Measurements from ENCODE around the gene COL25A1.
A peak's percentile ranks its signal among the peaks of the same experiment; 100 is the strongest.

The COL25A1 gene

DNA sequence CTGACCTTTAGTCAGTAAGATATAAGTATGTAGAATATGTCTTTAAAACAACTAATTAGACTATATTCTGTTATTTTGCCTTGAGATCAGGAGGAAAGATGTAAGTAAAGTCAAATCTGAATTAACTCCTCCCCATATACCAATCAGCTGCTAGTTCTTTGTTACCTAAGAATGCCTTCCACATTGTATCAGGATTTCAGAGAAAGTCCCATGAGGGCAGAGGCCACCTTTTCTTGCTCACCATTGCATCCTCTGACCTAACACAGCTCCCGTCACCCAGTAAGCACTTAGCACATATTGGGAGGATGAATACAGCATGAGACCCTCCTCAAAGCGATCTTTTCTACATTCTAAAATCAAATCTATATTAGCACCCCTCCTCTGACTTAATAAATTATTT, 87.0 kb downstream of the COL25A1 start:
- DNase-seq = no peak

DNA sequence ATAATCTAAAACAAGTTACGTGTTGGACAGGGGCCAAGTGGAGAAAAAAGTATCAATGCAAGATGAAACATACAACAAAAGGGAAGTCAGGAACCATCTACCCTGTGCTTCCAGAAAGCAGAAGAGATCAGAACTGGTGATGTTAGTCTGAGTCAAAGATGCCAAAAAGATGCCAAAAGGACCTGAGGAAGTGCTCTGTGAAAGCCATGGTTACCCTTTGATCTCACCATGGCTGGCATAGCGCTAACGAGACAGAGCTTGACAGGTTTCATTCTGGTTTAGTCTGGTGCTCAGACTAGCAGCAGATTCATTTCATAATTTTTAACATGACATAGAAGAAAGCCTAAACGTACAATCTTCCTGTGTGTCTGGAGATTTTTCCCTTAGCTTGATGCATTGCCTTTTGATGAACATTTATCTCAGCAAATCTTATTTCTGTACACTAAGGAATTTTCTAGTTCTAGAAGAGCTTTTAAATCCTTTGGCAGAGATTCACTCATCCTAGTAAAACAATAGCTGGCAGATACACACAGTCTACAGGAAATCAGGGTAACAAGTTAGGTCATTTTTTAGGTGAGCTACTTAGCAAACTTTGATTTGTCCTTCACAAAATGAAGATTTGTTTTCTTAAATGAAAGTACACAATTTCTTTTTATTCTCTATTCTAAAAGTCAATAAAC, 87.7 kb downstream of the COL25A1 start:
- no peak for DNase-seq

DNA sequence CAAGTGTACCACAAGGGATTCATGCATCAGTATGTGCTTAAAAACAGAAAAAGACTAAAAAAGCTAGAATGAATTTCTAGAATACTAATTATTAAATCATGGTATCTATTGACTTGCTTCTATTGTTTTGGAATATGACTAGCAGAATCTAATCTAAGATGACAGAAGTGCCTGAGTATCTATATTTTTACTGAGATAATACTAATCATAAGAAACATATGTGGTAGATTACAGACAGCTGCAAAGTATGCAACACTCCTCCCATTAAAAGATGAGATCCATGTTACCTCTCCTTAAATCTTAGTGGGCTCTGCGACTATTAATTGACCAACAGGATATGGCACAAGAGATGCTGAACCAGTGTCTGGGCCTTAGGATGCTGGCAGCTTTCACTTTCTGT, 89.4 kb downstream of the COL25A1 start:
- no peak for DNase-seq

DNA sequence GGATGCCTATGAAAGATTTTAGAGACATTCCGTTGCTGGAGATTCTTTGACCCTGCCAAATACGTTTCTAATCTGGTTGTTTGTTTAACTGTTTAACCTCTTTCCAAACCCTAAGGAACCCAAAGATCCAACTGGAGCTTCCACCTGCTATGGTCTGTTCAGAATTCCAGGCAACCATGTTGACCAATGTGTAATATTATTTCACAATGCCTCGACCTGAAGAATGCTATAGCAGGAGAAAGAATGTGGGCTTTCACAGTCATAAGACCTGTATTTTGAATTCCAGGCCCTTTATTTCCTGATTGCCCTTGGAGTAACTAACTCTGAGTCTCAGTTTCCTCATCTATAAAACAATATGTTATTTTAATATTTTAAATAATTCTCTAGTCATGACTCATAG, 90.8 kb downstream of the COL25A1 start:
- DNase-seq = no peak

DNA sequence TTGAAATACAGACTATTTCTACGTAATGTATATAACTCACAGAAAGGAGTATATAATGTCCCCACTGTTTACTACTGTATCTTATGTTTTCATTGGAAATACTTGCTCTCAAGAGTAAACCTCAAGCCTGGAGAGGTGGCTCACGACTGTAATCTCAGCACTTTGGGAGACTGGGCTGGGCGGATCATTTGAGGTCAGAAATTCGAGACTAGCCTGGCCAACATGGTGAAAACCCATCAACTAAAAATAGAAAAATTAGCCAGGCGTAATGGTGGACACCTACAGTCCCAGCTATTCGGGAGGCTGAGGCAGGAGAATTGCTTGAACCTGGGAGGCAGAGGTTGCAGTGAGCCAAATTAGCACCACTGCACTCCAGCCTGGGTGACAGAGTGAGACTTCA, 92.8 kb downstream of the COL25A1 start:
- no peak for DNase-seq

DNA sequence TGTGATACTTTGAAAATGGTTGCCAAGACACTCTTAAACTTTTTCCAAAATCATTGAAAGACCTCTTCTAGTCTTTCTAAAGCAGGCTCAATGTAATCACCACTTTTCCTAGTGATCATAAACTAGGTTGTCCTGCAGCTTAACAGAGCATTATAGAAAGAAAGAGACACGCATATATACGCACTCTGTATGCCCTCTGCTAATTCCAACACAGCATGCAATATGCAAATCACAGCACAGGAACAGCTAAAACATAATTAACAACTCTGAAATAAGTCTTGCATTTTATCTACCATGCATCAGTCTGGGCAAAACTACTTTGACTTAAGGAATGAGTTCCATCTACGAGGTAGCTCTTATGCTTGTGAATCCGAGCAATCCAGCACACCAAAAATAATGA, 94.6 kb downstream of the COL25A1 start:
- DNase-seq = no peak

DNA sequence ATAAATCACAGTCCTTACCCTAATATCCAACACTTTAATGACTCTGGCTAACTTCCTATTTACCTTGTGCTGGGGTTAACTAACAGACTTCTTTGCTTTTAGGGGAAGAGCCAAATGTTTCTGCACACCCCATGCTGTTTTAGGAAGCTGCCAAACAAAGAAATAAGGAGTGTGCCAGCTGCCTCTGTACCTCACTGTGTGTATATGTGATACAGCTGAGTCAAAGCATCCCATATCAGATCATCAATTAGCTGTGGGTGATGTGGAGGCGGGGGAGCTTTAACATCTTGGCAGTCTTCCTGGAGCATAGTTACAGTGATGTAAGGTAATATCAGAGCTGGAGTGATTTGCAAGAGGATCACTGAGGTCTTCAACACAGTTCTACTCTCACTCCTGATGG, 95.4 kb downstream of the COL25A1 start:
- DNase-seq = peak in 10 of 56 donors; percentile 1 to 41 (median 3)

DNA sequence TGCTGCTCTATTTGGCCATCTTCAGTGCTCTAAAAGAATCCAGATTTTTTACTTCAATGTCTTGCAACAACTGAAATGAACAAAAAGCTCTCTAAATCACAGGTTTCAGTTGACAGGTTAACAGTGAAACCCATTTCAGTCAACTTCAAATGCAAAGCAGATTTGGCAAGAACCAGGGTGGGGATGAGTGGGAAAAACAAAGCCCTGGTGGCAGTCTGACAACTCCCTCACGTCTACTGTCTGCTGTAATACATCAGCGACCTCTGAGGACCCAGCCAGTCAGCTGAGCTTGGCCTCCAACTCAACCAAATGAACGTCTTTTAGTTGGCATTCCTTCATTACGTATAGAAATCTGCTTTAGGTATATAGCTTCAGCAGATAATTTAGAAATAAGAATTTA, 95.8 kb downstream of the COL25A1 start:
- DNase-seq = no peak

DNA sequence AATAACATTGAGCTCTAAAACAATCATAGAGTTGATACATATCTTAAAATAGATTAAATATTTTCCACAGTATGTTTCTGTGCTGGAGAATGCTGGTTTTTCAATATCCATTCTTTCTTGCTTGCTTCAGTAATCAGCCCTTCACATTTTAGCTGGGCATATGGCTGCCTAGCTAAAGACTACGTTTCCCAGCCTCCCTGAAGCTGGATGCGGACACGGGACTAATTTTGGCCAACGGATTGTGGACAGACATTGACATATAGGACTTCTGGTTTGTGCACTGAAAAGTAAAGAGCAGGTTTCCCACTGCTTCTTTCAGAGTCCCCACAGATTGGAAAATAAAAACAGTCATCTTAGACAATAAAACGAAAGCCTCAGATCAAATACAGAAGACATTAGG, 97.3 kb downstream of the COL25A1 start:
- DNase-seq = no peak

DNA sequence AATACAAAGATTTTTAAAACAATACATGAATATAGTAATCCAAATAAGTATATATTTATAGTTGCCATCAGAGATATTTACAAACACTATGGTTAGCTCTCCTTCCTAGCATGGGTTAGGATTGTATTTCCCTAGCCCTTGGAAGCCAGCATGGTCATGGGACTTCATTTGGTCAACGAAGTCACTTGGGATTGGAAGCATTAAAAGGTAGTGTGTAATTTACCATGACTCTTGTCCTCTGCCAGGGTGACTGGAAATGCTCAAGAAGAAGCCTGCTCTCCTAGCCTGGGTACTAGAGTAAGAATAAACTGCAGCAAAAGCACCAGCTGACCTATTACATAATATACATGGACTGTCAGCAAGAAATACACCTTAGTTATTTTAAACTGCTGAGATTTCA, 102.9 kb downstream of the COL25A1 start:
- no peak for DNase-seq

DNA sequence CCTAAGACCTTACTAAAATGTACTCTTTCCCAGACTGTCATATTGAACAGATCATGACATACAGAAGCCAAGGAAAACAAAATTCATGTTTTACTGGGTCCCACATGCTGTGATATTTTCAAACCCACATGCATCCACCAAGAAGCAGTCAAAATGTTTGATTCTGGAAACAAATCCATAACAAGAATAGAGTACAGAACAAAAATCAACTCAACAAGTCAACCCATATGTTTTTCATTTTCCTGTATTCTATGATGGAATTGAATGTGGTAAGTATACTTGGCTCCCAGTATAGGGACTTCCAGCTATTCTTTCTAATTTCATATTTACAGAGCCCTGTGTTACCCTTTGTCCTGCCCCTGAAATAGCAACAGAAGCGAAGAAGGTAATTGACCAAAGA, 106.8 kb downstream of the COL25A1 start:
- no peak for DNase-seq

DNA sequence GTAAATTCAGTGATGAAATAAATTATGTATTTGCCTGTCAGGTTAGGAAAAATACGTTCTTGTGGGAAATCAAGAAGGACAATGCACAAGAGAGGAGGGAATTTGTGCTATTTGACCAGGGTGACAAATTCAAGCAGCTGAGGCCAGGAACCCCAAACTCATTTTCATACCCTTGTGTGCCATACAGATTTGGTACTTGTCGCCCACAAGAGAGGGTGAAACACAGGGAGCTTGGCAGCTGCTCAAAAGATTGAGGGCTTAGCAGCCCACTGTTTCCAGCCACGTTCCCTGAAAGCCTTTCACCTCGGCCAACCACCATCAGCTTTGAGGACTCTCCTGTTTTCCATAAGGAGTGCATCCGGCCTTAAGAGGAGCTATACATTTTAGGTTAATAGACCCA, 111.2 kb downstream of the COL25A1 start:
- DNase-seq = no peak

DNA sequence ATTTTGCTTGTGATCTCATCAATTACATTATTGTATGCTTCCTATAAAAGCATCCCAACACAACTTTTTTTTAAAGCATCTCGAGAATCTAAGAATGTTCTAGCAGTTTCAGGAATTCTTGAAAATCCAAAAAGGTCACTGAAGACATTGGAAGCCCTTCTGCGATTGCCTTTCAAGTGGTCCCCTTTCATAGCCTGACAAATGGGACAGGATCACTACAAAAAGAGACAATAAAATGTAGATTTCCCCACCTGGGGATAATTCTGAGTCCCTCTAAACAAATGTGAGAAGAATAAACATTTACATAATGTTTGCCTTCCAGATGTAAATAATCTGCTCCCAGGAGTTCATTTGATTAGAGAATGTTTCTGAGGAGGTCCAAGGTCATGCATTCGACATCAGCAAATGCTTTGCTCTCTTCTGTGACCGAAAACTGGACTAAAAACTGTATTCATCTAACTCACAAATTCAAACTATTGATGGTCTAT, 116.0 kb downstream of the COL25A1 start:
- DNase-seq = no peak

DNA sequence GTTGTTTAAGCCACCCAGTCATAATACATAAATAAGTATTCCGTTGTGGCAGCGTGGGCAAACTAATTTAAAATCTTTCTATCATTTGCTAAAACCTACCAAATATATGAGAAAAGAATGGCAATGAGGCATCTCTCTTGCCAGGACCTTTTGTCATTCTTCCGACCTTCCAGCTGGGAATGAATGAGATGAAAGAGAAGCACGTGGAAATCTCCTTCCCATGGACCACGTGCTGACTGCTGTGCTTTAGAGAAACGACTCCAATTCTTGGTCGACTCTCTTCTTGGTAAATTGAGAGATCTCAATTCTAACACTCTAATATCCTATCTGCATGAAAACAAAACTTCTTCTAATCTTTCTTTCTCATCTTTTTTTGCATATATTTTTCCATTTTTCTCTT, 116.5 kb downstream of the COL25A1 start:
- no peak for DNase-seq

DNA sequence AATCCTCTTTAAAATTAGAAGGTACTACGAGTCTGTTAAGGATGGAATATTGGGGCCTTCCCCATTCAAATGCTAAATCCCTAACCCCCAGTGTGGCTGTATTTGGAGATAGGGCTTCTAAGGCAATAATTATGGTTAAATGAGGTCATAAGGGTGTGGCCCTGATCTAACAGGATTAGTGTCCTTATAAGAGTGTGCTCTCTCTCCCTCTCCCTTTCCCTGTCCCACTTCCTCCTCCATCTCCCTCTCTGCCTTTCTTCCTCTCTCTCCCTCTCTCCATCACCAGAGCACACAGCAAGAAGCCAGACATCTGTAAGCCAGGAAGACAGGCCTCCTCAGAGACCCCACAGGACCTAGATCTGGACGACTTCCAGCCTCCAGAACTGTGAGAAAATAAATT, 116.9 kb downstream of the COL25A1 start:
- DNase-seq = no peak

DNA sequence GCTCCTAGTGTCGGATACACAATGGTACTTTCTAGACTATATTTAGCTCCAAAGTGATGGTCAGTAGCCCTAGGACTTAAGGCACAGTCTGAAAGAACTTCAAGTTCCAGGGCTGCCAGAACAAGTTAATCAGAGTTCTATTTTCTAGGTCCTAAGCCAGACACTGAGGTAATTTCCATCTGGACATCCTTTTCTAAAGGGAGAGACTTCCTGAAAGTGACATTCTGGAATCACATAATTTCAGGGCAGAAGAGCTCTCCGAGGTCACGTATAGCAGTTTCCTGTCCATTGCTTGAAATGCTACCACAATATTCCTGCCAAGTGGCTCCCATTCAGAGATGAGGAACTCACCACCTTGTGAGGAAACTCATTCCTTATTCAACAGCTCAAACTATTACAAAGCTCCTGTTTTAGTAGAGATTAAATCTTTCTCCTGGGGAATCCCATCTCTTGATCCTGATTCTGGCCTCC, 117.9 kb downstream of the COL25A1 start:
- no peak for DNase-seq

DNA sequence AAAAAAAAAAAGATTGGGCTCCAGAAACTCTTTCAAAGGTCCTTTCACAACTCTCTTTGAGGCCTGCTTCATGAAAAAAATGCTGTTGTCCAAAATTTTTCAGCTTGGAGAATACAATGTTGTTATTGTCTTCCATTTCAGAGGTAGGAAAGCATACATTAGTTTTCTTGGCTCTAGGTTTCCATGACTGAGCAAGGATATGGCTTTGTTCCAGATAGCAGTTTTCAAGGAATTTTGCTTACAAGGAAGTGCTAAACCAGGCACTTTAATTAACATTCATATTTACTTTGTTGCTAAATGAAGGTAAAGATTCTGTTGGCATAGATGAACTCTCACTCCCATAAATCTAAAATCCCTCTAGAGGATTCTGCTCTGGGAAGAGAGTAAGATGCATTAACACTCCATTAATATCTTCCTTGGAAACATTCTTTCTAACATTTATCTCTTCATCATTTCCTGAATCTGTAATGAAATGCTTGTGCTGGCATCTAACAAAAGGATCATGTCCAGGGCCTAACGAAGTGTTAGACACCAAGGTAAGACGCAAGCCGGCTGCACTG, 118.4 kb downstream of the COL25A1 start:
- no peak for DNase-seq

DNA sequence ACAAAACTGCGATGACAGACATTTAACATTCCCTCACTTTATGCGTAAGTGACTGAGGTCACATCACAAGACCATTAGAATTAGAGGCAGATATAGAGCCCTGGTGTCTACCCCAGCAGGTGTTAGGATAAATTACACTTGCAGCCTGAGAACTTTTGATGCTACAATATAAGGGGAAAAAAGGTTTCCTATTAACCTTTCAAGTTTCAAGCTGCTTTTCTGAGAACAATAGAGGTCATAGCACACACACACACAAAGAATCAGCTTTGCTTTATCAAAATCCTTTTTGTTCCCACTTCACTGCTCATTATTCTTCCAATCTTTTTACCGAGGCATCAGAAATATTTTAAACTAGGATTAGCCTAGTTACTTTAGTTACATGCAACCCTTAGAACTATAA, 119.8 kb downstream of the COL25A1 start:
- no peak for DNase-seq

DNA sequence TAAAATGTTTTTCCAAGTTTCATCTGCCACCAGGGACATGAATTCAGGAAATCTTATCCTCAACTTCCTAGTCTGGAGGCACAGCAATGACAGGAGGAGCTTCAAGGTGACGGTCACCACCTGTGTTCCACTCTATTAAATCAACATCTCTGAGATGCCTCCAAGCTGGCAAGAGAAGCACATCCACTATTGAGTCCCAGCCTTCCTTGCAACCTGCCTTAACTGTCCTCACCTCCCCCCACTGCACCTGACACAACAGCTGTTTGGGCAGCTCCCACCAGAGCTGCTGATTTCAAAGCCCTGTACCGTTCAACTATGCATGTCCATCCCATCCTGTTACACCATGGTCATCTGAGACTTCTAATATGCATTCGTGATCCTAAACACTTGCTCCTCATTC, 123.4 kb downstream of the COL25A1 start:
- no peak for DNase-seq

DNA sequence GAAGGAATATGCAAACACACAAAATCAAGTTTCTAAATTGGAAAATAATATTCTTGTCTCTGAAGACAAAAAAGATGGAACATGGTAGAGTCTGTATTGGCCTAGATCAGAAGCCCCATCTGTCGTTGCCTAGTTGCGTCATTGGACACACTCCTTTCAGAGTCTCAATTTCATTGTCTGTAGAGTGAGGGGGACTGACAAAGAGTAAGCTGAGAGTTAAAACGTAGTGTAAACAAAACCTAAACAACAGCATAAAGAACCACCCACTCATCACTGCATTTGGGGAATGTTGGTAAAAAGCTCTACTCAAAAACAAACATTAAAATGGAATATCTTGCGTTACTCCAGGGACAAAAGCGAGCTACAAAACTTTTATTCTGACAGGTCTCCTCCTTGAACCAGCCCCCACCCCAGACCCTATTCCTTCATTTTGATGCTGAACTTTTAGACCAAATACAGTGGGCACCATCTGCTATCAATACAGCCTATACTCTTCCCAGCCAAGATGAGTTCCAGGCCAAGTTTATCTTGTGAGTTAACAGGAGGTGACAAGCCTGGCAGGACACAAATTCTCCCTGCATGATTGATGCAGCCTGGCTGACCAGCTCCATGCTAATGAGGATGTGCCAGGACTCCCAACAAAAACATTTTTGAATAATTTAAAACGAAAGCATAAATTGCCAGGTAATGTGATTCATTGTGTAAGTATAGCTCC, 125.2 kb downstream of the COL25A1 start:
- DNase-seq = no peak

DNA sequence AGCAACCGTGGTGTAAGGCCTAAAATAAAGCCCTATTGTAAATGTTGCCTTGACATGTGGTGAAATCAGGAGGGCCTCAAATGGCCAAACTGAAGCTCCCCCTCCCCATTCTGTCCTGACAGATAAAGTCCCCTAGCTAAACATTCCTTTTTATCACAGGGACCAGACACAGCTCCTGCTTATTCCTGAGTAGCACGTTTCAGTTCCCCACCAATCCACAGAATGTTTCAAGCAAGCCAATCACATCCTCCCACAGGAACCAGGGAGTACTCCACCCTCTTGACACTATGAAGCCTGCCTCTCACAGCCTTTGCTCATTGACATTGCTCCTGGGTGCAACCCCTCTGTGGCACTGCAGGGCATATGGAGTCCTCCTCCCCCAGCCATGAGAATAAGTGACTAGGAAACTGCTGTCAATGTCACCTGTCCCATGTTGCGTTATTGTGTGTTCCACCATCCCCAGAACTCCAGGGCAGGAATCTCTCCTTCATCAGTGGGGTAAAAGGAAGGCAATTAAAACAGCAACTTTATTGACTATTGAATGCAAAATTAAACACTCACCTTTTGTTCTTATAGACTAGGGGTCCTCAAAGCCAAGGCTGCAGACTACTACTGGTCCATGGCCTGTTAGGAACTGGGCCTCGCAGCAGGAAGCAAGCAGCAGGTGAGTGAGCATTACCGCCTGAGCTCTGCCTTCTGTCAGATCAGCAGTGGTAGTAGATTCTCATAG, 128.1 kb downstream of the COL25A1 start:
- DNase-seq = no peak

DNA sequence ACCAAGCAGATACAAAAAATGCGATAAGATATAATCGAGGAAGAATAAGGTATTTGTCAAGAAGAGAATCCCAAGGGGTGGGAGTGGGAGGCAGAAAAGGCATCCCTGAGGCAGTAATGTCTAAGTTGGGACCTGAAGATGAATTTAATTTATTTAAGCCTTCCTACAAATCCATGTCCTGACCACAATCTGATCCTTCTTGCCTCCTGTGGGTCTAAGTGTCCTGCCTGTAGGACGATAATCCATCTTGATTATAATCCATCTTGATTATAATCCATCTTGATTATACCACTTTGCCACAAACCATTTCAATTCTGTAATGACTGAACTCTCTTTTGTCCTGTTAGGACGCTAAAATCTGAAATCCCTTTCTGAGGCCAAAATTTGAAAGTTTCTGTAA, 130.2 kb downstream of the COL25A1 start:
- no peak for DNase-seq
